Testis (tissue), 3 donors: ENCODE measurements around the gene GALNT12. TPM values are rescaled to one million over a fixed set of nuclear protein-coding genes. Genes with fewer than 3 reads are reported as not detected.

Source experiments
- DNase-seq: peaks from one replicate; pipeline ENCODE4 v3.0.0-alpha.2; 2019
- H3K27ac ChIP-seq, 2 donors: fragments of 200-600 bp; sonication (generic); one replicate each; pipeline ENCODE4 v1.5.1; 2019
- H3K27me3 ChIP-seq: fragments of 200-600 bp; sonication (generic); one replicate; pipeline ENCODE4 v1.5.1; 2019
- H3K36me3 ChIP-seq: fragments of 200-600 bp; sonication (generic); one replicate; pipeline ENCODE4 v1.5.1; 2017; ENCODE audit warnings: low read depth; ENCODE audit errors: missing control alignments
- H3K4me1 ChIP-seq: fragments of 200-600 bp; sonication (generic); one replicate; pipeline ENCODE4 v1.5.1; 2019
- H3K4me3 ChIP-seq, 2 donors: fragments of 200-600 bp; sonication (generic); one replicate each; pipeline ENCODE4 v1.5.1; 2017 to 2019
- H3K9me3 ChIP-seq: fragments of 200-600 bp; sonication (generic); one replicate; pipeline ENCODE4 v1.5.1; 2017
- CTCF ChIP-seq, 3 experiments: fragments of 450-650 bp in 2 of 3; fragments of 200-600 bp in 1 of 3; sonication (generic) in 1 of 3; IDR thresholded peaks; one replicate each; pipeline ENCODE4 v1.5.1; 2016 to 2019; ENCODE audit warnings: antibody characterized with exemption in 3 of 3, mild to moderate bottlenecking in 2 of 3, moderate library complexity in 1 of 3
- POLR2A ChIP-seq: fragments of 450-650 bp; IDR thresholded peaks from one replicate; pipeline ENCODE4 v1.6.1; 2017; ENCODE audit warnings: antibody characterized with exemption, mild to moderate bottlenecking, moderate library complexity
- WGBS, 2 donors: methylation state at CpG; one replicate each; pipeline ENCODE4 v1.1.5; 2018; 5-methylcytosine and 5-hydroxymethylcytosine counted together
- intact Hi-C: fragments of 100-400 bp; cut with DNase I; formaldehyde crosslinking; loops from one replicate; pipeline ENCODE4 v1.15.1; 2023; ENCODE audit warnings: low total_unique reads
- polyA plus RNA-seq: library from polyadenylated mRNA; stranded (reverse); fragments of 350-450 nt; fragmentation: Illumina TruSeq; extraction: RNeasy Lipid Tissue Mini Kit (QIAGEN cat#74804); gene quantifications from one replicate; pipeline ENCODE4 v1.2.3, GENCODE V29; 2014; ENCODE audit warnings: low read depth, low replicate concordance; ENCODE audit not compliant: insufficient read depth
- total RNA-seq, 2 donors: library from RNA; depleted of rRNA; stranded (reverse); fragments of >200 nt; gene quantifications; one replicate each; pipeline ENCODE4 v1.2.3, GENCODE V29; 2016

GALNT12 gene
- total and polyA plus RNA-seq, 3 donors from 2014 or later: 6.9 to 8.0 (median 7.5) TPM

- no peaks in the 10 kb centered on the region for H3K27me3 ChIP-seq
- H3K36me3 ChIP-seq: no peaks in the 10 kb centered on the region
- H3K4me1 ChIP-seq: no peaks in the 10 kb centered on the region
- intact Hi-C loops: no loop called here
- H3K27ac ChIP-seq: no peak overlapping the region
- TF ChIP-seq CTCF (IDR thresholded peaks at IDR 0.05) (no peak), POLR2A (no peak)
- H3K4me3 ChIP-seq: no peak overlapping the region
- no peaks in the 10 kb centered on the region for H3K9me3 ChIP-seq
- 84 to 85% methylated on average over 9 of the region's 9 CpGs for WGBS, 2 donors
- DNase-seq: no peak
Measured at GRCh38 chr9:98833090-98833956, 25.9 kb downstream of the GALNT12 start.

GRCh38 chr9:98834386-98834785, 26.9 kb downstream of the GALNT12 start:
- no peaks in the 10 kb centered on the region for H3K9me3 ChIP-seq
- TF ChIP-seq CTCF (IDR thresholded peaks at IDR 0.05) (no peak), POLR2A (no peak)
- no peak for DNase-seq
- intact Hi-C loops: no loop called here
- H3K27ac ChIP-seq: no peak overlapping the region
- no peaks in the 10 kb centered on the region for H3K4me1 ChIP-seq
- no peak overlapping the region for H3K4me3 ChIP-seq
- 81 to 90% methylated on average over 9 of the region's 9 CpGs for WGBS, 2 donors
- H3K36me3 ChIP-seq: no peaks in the 10 kb centered on the region
- H3K27me3 ChIP-seq: no peaks in the 10 kb centered on the region

- no peaks in the 10 kb centered on the region for H3K36me3 ChIP-seq
- H3K4me1 ChIP-seq: no peaks in the 10 kb centered on the region
- no peaks in the 10 kb centered on the region for H3K9me3 ChIP-seq
- no peaks in the 10 kb centered on the region for H3K27me3 ChIP-seq
- H3K4me3 ChIP-seq: no peak overlapping the region
- no peak overlapping the region for H3K27ac ChIP-seq
- DNase-seq: no peak
- TF ChIP-seq CTCF (IDR thresholded peaks at IDR 0.05): no peak
- TF ChIP-seq POLR2A: no peak
- intact Hi-C loops: no loop called here
- WGBS, 2 donors: 73 to 74% methylated on average over 4 of the region's 4 CpGs
Measured at GRCh38 chr9:98836206-98836605, 28.7 kb downstream of the GALNT12 start.

- 95 to 97% methylated on average over 4 of the region's 4 CpGs for WGBS, 2 donors
- TF ChIP-seq POLR2A (no peak), CTCF (IDR thresholded peaks at IDR 0.05) (no peak)
- Histone ChIP-seq H3K4me1 (no peaks in the 10 kb centered on the region), H3K27me3 (no peaks in the 10 kb centered on the region), H3K27ac (no peak overlapping the region), H3K9me3 (no peaks in the 10 kb centered on the region), H3K4me3 (no peak overlapping the region), H3K36me3 (no peaks in the 10 kb centered on the region)
- intact Hi-C loops: no loop called here
- no peak for DNase-seq
Measured at GRCh38 chr9:98837516-98837915, 30.0 kb downstream of the GALNT12 start.
